Measurements from ENCODE around the gene GLRX5. TPM values are rescaled to one million over a fixed set of nuclear protein-coding genes. Genes with fewer than 3 reads are reported as not detected.
A peak's percentile ranks its signal among the peaks of the same experiment; 100 is the strongest.

The GLRX5 gene
- total RNA-seq, 4 donors from 2014 or later: 19.8 to 42.1 (median 33.7) TPM

DNA sequence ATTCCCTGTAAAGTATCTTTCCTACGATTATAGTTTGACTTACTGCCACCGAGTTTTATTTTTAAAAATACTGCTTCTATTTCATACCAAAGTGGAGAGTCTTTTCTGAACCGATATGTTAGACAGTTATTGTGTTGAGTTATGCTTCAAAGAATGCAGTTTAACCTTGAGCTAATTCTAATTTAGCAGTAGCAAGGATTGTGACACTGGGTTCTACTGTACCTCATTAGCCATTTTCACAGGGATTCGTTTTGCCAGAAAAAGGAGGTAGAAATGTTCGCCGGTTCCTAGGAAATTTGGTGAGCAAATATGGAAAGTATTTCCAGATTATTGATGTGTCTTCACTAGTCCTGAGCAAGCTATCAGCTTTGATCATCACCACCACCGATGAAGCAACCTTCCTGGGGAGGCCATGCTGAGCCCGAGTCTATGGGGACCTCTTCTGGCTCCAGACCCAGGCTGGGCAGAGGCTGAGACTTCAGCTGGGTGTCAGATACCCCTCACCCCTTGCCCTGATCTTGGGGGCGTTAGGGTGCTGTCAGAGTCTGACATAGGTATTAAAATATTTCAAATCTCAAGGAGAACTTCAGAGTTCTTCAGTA, 13.6 kb downstream of the GLRX5 start:
- WGBS: 84% methylated on average over 9 of the region's 9 CpGs
- H3K36me3 ChIP-seq: peaks cover 22% of the 10 kb centered on the region
- peaks cover 3% of the 10 kb centered on the region for H3K4me1 ChIP-seq
- H3K4me3 ChIP-seq: no peak overlapping the region
- no peaks in the 10 kb centered on the region for H3K27me3 ChIP-seq
- TF ChIP-seq CTCF (IDR thresholded peaks at IDR 0.05) (no peak), POLR2A (IDR thresholded peaks at IDR 0.05) (no peak), POLR2AphosphoS5 (IDR thresholded peaks at IDR 0.05) (no peak), EP300 (IDR thresholded peaks at IDR 0.05) (no peak)
- DNase-seq (ENCODE audit: low spot score in 2 of 2): no peak
- no peaks in the 10 kb centered on the region for H3K9me3 ChIP-seq
- no peak overlapping the region for H3K27ac ChIP-seq

- Histone ChIP-seq H3K27me3 (no peaks in the 10 kb centered on the region), H3K27ac (no peak overlapping the region), H3K9me3 (no peaks in the 10 kb centered on the region), H3K4me3 (no peak overlapping the region), H3K4me1 (peaks cover 3% of the 10 kb centered on the region), H3K36me3 (peaks cover 12% of the 10 kb centered on the region)
- TF ChIP-seq POLR2AphosphoS5 (IDR thresholded peaks at IDR 0.05): no peak
- TF ChIP-seq POLR2A (IDR thresholded peaks at IDR 0.05): no peak
- no peak for TF ChIP-seq EP300 (IDR thresholded peaks at IDR 0.05)
- TF ChIP-seq CTCF (IDR thresholded peaks at IDR 0.05): no peak
- DNase-seq (ENCODE audit: low spot score in 2 of 2): peak in 1 of 2 donors; percentile 7
- WGBS: 89% methylated on average over 16 of the region's 16 CpGs
These were observed 15.1 kb downstream of the GLRX5 start for GRCh38 chr14:95549656-95550585.

DNA sequence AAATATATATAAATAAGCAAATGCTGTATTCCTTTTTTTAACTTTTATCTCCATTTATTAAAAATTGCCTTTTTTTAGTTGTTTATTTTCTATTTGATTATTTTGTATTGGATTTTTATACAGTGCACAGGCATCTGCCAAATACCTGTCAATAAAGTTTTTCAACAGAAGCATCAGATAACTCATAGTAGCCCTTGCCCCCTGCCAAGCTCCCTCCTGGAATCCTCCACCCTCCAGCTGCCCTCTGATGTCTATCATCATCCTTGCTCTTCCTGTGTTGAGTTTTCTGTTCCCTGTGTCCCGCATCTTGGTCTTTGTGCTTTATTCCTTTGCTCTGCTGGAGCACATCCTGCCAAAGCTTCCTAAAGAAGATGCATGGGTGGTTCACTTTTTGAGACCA, 16.6 kb downstream of the GLRX5 start:
- Histone ChIP-seq H3K4me3 (no peak overlapping the region), H3K27ac (no peak overlapping the region)
- TF ChIP-seq EP300 (IDR thresholded peaks at IDR 0.05) (no peak), POLR2A (IDR thresholded peaks at IDR 0.05) (no peak), POLR2AphosphoS5 (IDR thresholded peaks at IDR 0.05) (no peak), CTCF (IDR thresholded peaks at IDR 0.05) (no peak)

GRCh38 chr14:95553141-95553540, 18.3 kb downstream of the GLRX5 start:
- peaks cover 4% of the 10 kb centered on the region for H3K36me3 ChIP-seq
- 86% methylated on average over 6 of the region's 7 CpGs for WGBS
- H3K27ac ChIP-seq: no peak overlapping the region
- no peak for TF ChIP-seq POLR2AphosphoS5 (IDR thresholded peaks at IDR 0.05)
- TF ChIP-seq CTCF (IDR thresholded peaks at IDR 0.05): no peak
- no peaks in the 10 kb centered on the region for H3K9me3 ChIP-seq
- no peaks in the 10 kb centered on the region for H3K4me1 ChIP-seq
- no peaks in the 10 kb centered on the region for H3K27me3 ChIP-seq
- H3K4me3 ChIP-seq: no peak overlapping the region
- DNase-seq (ENCODE audit: low spot score in 2 of 2): no peak

More for the DNA sequence above, 16.6 kb downstream of the GLRX5 start:
- H3K4me1 ChIP-seq: no peaks in the 10 kb centered on the region
- H3K36me3 ChIP-seq: peaks cover 8% of the 10 kb centered on the region
- 100% methylated on average over 1 of the region's 1 CpG for WGBS
- no peaks in the 10 kb centered on the region for H3K27me3 ChIP-seq
- no peak for DNase-seq (ENCODE audit: low spot score in 2 of 2)
- H3K9me3 ChIP-seq: no peaks in the 10 kb centered on the region

DNA sequence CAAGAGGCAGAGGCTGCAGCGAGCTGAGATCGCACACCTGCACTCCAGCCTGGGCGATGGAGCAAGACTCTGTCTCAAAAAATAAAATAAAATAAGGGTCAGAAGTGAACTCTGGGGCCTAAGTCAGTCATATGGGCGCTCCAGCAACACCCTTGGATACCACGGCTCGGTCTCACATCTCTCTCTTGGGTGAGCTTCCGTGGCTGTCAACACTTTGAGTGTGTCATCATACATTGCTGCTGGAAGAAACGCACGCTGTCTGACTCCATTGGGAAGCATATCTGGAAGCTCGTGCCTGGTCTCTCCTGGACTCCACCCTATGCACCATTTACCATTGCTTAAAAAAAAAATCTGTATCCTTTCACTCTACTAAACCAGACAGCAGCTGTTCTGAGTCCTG, 20.2 kb downstream of the GLRX5 start:
- H3K9me3 ChIP-seq: no peaks in the 10 kb centered on the region
- no peaks in the 10 kb centered on the region for H3K4me1 ChIP-seq
- H3K27ac ChIP-seq: no peak overlapping the region
- H3K4me3 ChIP-seq: no peak overlapping the region
- WGBS: 87% methylated on average over 10 of the region's 10 CpGs
- TF ChIP-seq CTCF (IDR thresholded peaks at IDR 0.05) (no peak), POLR2A (IDR thresholded peaks at IDR 0.05) (no peak), EP300 (IDR thresholded peaks at IDR 0.05) (no peak), POLR2AphosphoS5 (IDR thresholded peaks at IDR 0.05) (no peak)
- no peak for DNase-seq (ENCODE audit: low spot score in 2 of 2)
- H3K36me3 ChIP-seq: peaks cover 3% of the 10 kb centered on the region
- no peaks in the 10 kb centered on the region for H3K27me3 ChIP-seq
